Stimulated activated CD8-positive, alpha-beta memory T cell treated with anti-CD3 and anti-CD28 coated beads, Interleukin-2, amount 100 ng/mL, for 1 hour (primary cell): ENCODE results near the gene RFK.

Source experiments
- DNase-seq, 2 donors: peaks; one replicate each; pipeline ENCODE4 v3.0.0-alpha.2; 2020; ENCODE audit warnings: low read depth in 2 of 2

The RFK gene

GRCh38 chr9:76412638-76413037 is 18.4 kb upstream of the RFK start:
- no peak for DNase-seq

DNA sequence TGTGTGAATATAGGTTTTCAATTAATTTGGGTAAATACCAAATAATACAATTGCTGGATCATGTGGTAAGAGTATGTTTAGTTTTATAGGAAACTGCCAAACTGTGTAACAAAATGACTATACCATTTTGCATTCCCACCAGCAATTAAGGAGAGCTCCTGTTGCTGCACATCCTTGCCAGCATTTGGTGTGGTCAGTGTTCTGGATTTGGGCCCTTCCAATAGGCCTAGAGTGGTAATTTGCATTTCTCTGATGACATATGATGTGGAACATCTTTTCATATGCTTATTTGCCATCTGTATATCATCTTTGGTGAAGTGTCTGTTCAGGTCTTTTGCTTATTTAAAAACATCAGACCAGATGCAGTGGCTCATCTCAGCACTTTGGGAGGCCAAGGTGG is 11.6 kb upstream of the RFK start:
- no peak for DNase-seq

DNA sequence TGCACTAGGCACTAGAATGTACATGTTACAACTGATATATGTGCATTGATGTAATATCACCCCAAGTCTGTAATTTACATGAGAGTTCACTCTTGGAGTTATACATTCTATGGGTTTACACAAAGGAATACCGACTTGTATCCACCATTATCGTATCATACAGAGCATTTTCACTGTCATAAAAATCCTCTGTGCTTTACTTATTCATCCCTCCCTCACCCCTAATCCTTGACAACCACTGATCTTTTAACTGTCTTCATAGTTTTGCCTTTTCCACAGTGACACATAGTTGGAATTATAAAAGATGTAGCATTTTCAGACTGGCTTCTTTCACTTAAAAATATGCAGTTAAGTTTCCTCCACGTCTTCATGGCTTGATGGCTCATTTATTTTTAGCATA is 11.1 kb upstream of the RFK start:
- DNase-seq: no peak

- DNase-seq: no peak
Measured at GRCh38 chr9:76404401-76404800, 10.2 kb upstream of the RFK start.

- DNase-seq: no peak
Measured at GRCh38 chr9:76403352-76403751, 9.1 kb upstream of the RFK start.

- no peak for DNase-seq
Measured at GRCh38 chr9:76401580-76402354, 7.5 kb upstream of the RFK start.

GRCh38 chr9:76401176-76401575 is 7.0 kb upstream of the RFK start:
- DNase-seq: no peak

DNA sequence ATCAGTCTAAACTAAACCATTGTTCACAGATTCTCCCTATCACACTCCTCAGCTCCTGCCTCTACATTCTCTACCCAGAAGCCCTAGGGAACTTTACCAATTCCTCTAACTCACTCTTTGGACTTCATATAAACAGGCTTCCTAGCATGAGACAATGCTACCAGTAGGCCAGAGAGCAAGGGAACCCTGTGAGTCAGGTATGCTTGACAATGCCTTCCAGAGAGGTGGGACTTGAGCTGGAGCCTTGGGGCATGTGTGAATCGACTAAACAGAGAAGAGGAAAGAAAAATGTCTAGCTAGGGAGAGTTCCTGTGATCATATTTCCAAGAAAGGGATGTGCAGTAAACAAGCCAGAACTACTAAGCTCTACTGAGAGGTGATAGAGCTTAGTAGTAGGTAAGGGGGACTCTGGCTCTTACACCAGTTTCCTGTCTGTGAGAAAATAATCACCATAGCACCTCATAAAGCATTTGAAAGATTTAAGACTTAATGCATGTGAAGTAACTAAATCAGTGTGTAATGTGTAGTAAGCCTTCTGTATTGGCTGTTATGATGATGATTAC is 6.4 kb upstream of the RFK start:
- DNase-seq: no peak

DNA sequence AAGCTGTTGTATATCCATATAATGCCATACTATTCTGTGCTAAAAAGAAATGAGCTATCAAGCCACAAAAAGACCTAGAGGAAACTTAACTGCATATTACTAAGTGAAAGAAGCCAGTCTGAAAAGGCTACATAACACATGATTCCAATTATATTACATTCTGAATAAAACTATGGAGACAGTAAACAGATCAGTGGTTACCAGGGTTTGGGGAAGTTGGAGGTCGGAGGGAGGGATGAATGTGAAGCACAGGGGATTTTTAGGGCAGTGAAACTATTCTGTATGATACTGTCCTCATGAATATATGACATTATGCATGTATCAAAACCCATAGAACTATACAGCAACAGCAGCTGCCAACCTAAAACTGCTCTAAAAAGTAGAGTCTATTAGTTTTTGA is 5.6 kb upstream of the RFK start:
- DNase-seq: no peak

DNA sequence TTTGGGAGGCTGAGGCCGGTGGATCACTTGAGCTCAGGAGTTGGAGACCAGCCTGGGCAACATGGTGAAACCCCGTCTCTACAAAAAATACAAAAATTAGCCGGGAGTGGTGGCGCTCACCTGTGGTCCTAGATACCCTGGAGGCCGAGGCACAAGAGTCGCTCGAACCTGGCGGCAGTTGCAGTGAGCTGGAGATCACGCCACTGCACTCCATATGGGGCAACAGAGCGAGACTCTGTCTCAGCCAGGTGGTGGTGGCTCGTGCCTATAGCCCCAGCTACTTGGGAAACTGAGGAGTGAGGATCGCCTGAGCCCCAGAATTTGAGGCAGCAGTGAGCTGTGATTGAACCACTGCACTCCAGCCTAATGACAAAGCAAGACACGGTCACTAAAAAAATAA is 2.4 kb upstream of the RFK start:
- DNase-seq: no peak

DNA sequence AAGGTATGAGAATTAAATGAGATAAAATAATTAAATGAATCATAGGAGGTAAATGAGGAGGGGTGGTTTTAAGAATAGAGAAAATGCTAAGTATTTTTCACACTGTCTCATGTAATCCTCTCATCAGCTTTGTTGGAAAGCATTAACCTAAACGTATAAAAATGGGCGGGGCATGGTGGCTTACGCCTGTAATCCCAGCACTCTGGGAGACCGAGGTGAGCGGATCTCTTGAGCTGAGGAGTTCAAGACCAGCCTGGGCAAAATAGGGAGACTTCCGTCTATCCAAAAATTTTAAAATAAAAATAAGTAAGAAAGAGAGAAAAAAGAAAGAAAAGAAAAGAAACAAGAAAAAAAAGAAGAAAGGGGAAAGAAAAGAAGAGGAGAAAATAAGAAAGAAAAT is 1.9 kb upstream of the RFK start:
- no peak for DNase-seq

DNA sequence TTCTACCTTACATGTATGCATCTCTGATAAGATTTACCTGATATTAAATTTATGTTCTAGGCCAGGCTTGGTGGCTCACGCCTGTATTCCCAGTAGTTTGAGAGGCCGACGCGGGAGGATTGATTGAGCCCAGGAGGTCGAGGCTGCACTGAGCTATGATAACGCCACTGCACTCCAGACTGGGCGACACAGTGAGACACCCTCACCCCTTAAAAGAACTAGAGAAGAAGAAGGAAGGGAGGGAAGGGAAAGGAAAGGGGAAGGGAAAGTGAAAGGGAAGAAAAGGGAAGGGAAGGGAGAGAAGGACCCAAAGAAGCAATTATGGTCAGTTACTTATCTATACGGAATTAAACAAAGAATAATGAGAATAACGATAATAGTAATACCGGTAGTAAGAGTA is 1.2 kb upstream of the RFK start:
- DNase-seq: no peak

- DNase-seq: peak in 1 of 2 donors; percentile 28
Measured at GRCh38 chr9:76394960-76395252, 680 bp upstream of the RFK start.

GRCh38 chr9:76390656-76391055 is 3.6 kb downstream of the RFK start:
- no peak for DNase-seq

GRCh38 chr9:76379494-76379893 is 14.7 kb downstream of the RFK start:
- no peak for DNase-seq

- DNase-seq: no peak
Measured at GRCh38 chr9:76378367-76379073, 15.7 kb downstream of the RFK start.

- no peak for DNase-seq
Measured at GRCh38 chr9:76377791-76378190, 16.4 kb downstream of the RFK start.

DNA sequence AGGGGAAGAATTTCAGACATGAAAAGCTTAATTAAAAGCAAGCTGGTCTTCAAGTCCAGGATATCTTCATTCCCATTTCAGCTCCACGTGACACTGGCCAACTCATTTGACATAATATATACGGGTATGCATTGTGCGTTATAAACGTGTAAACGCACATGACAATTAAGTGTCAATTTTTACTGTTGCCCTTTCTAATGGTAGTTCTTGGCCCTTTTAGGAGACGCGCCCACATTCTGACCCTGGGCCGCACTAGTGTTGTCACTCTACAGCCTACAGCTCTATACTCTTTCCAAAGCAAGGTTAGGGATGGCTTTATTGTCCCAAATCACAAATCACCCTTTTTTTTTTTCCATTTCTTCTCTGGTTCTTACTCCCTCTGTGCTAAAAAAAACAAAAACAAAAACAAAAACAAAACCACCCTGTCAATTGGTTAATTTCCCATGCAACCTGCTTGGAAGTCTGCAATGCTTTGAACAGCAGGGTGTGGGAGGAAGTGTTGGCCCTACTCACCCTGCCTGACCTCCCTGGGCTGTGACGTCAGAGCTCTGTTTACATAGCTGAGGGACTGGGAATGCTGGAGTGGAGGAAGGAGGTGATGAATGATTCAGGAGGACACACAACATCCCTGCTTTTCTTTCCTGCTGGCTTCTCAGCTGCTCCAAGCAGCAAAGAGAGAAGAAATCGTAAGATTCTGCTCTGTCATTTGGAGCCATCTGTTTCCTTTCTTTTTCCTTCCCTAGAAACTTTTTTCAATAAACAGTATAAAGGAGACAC is 19.3 kb downstream of the RFK start:
- no peak for DNase-seq

GRCh38 chr9:76373784-76374474 is 20.3 kb downstream of the RFK start:
- DNase-seq: no peak

- DNase-seq: no peak
Measured at GRCh38 chr9:76373173-76373783, 20.9 kb downstream of the RFK start.

DNA sequence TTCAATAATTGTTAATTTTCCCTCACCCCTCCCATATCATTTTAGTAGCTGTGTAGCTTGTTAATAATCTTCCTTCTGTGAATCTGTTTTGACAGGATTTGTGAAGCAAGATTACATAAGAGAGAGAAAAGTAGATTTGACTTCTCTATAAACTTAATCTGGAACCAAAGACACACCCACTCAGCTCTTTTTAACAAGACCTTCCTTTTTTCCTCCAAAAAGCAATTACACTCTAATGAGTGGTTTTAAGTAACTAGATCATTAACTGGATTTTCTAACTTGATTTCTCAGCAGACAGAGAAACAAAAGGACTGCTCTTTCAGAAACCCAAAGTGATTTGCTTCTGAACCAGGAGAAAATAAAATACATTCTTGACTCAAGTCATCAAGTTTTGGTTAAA is 21.9 kb downstream of the RFK start:
- no peak for DNase-seq

- DNase-seq: no peak
Measured at GRCh38 chr9:76371901-76372300, 22.3 kb downstream of the RFK start.
